Measurements from ENCODE around the gene TRIM75. TPM values are rescaled to one million over a fixed set of nuclear protein-coding genes. Genes with fewer than 3 reads are reported as not detected.
"Not testable (repeated sequence)": the region's sequence is repeated elsewhere in the genome, so short reads cannot be mapped to it uniquely, and the experiment has no call there.

TRIM75 gene
- total RNA-seq, 1 donor from 2014 or later = not detected

DNA sequence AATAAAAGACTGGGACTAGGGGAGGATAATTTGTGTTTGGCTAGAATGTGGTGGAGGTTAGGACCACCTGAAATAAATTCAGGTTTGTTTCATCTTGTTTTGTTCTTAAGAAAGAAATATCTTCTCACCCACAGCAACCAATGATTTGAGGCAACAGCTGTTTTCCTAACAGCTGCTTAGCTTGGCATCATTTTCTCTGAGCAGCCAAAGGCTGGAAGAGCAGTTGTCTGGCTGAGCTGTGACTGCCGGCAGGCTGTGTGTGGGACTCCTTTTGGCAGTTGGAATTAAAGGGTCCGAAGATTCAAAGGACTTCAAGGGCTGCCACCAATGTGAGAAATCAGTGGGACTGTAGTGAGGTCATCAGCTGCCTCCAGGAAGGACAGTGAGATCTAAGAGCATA, 5.0 kb downstream of the TRIM75 start:
- TF ChIP-seq, protein P1, sequence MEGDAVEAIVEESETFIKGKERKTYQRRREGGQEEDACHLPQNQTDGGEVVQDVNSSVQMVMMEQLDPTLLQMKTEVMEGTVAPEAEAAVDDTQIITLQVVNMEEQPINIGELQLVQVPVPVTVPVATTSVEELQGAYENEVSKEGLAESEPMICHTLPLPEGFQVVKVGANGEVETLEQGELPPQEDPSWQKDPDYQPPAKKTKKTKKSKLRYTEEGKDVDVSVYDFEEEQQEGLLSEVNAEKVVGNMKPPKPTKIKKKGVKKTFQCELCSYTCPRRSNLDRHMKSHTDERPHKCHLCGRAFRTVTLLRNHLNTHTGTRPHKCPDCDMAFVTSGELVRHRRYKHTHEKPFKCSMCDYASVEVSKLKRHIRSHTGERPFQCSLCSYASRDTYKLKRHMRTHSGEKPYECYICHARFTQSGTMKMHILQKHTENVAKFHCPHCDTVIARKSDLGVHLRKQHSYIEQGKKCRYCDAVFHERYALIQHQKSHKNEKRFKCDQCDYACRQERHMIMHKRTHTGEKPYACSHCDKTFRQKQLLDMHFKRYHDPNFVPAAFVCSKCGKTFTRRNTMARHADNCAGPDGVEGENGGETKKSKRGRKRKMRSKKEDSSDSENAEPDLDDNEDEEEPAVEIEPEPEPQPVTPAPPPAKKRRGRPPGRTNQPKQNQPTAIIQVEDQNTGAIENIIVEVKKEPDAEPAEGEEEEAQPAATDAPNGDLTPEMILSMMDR (IDR thresholded peaks at IDR 0.05; ENCODE audit: insufficient read depth, low read length, poor library complexity, severe bottlenecking) = no peak
- no peaks in the 10 kb centered on the region for H3K27me3 ChIP-seq (ENCODE audit: control insufficient read depth, insufficient read depth, low read length)

GRCh38 chr4:165059386-165059785, 5.7 kb downstream of the TRIM75 start:
- Histone ChIP-seq H3K36me3 (ENCODE audit: control insufficient read depth, insufficient read depth, low read length) (no peaks in the 10 kb centered on the region), H3K4me3 (ENCODE audit: low read depth, low read length) (no peak overlapping the region), H3K27me3 (ENCODE audit: control insufficient read depth, insufficient read depth, low read length) (no peaks in the 10 kb centered on the region)
- DNase-seq (ENCODE audit: low read depth) = no peak
- TF ChIP-seq, protein P1 (IDR thresholded peaks at IDR 0.05; ENCODE audit: insufficient read depth, low read length, poor library complexity, severe bottlenecking) = no peak

More for the DNA sequence above, 5.0 kb downstream of the TRIM75 start:
- Histone ChIP-seq H3K36me3 (ENCODE audit: control insufficient read depth, insufficient read depth, low read length) (no peaks in the 10 kb centered on the region), H3K4me3 (ENCODE audit: low read depth, low read length) (no peak overlapping the region)
- DNase-seq (ENCODE audit: low read depth) = no peak

DNA sequence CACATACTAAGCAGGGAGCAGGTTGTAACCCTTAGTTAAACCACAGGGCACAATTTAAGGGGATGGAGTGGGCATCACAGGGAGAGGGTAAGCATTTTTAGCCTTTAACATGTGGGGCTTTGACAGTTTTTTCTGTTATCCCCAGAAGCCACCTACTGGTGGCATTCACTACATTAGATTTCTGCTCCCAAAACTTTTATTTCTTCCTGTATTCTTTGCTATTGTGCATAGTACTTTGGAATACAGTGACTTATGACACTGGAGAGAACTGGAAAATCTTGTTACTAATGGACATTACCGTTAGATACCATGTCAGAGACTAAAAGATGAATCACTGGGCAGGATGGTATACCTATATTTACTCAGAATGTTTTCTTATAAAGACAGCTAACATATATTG, 7.3 kb downstream of the TRIM75 start:
- Histone ChIP-seq H3K27me3 (ENCODE audit: control insufficient read depth, insufficient read depth, low read length) (no peaks in the 10 kb centered on the region), H3K4me3 (ENCODE audit: low read depth, low read length) (no peak overlapping the region), H3K36me3 (ENCODE audit: control insufficient read depth, insufficient read depth, low read length) (no peaks in the 10 kb centered on the region)
- no peak for DNase-seq (ENCODE audit: low read depth)
- TF ChIP-seq, protein P1 (IDR thresholded peaks at IDR 0.05; ENCODE audit: insufficient read depth, low read length, poor library complexity, severe bottlenecking) = peak; percentile 29

- TF ChIP-seq, protein P1 (IDR thresholded peaks at IDR 0.05; ENCODE audit: insufficient read depth, low read length, poor library complexity, severe bottlenecking) = no peak
- Histone ChIP-seq H3K4me3 (ENCODE audit: low read depth, low read length) (no peak overlapping the region), H3K36me3 (ENCODE audit: control insufficient read depth, insufficient read depth, low read length) (no peaks in the 10 kb centered on the region), H3K27me3 (ENCODE audit: control insufficient read depth, insufficient read depth, low read length) (no peaks in the 10 kb centered on the region)
- no peak for DNase-seq (ENCODE audit: low read depth)
Observed at GRCh38 chr4:165070560-165070959, 16.9 kb downstream of the TRIM75 start.

- H3K27me3 ChIP-seq (ENCODE audit: control insufficient read depth, insufficient read depth, low read length); H3K4me3 ChIP-seq (ENCODE audit: low read depth, low read length); H3K36me3 ChIP-seq (ENCODE audit: control insufficient read depth, insufficient read depth, low read length); DNase-seq (ENCODE audit: low read depth): not testable (repeated sequence)
Observed at GRCh38 chr4:165073346-165073745, 19.7 kb downstream of the TRIM75 start.

- no peaks in the 10 kb centered on the region for H3K27me3 ChIP-seq (ENCODE audit: control insufficient read depth, insufficient read depth, low read length)
- DNase-seq (ENCODE audit: low read depth) = no peak
- no peaks in the 10 kb centered on the region for H3K36me3 ChIP-seq (ENCODE audit: control insufficient read depth, insufficient read depth, low read length)
- TF ChIP-seq, protein P1 (IDR thresholded peaks at IDR 0.05; ENCODE audit: insufficient read depth, low read length, poor library complexity, severe bottlenecking) = no peak
- no peak overlapping the region for H3K4me3 ChIP-seq (ENCODE audit: low read depth, low read length)
Observed at GRCh38 chr4:165077034-165077578, 23.4 kb downstream of the TRIM75 start.

All from kidney epithelial cell (primary cell).